AML-193 (cell line): Measurements from ENCODE around the gene SEMA4C.
"Not testable (repeated sequence)": the region's sequence is repeated elsewhere in the genome, so short reads cannot be mapped to it uniquely, and the experiment has no call there.

Source experiments
- DNase-seq, 2 experiments: peaks; one replicate each; lab custom pipeline; 2025; lab: John Stamatoyannopoulos, UW

SEMA4C gene

GRCh38 chr2:96897491-96898134 is 27.7 kb upstream of the SEMA4C start:
- DNase-seq, result no peak

- no peak for DNase-seq
Measured at GRCh38 chr2:96895746-96896651, 26.1 kb upstream of the SEMA4C start.

- no peak for DNase-seq
Measured at GRCh38 chr2:96895032-96895745, 25.3 kb upstream of the SEMA4C start.

- DNase-seq, result no peak
Measured at GRCh38 chr2:96894151-96894531, 24.3 kb upstream of the SEMA4C start.

GRCh38 chr2:96893289-96894150 is 23.6 kb upstream of the SEMA4C start:
- no peak for DNase-seq

- no peak for DNase-seq
Measured at GRCh38 chr2:96891591-96892333, 21.9 kb upstream of the SEMA4C start.

GRCh38 chr2:96890726-96891385 is 21.0 kb upstream of the SEMA4C start:
- DNase-seq, result no peak

GRCh38 chr2:96890252-96890651 is 20.4 kb upstream of the SEMA4C start:
- no peak for DNase-seq

- not testable (repeated sequence) for DNase-seq
Measured at GRCh38 chr2:96889502-96889901, 19.6 kb upstream of the SEMA4C start.

GRCh38 chr2:96888072-96889011 is 18.5 kb upstream of the SEMA4C start:
- no peak for DNase-seq

GRCh38 chr2:96887493-96888012 is 17.7 kb upstream of the SEMA4C start:
- DNase-seq, result no peak

GRCh38 chr2:96885432-96886347 is 15.8 kb upstream of the SEMA4C start:
- no peak for DNase-seq

- no peak for DNase-seq
Measured at GRCh38 chr2:96884299-96885094, 14.6 kb upstream of the SEMA4C start.

GRCh38 chr2:96883306-96883705 is 13.4 kb upstream of the SEMA4C start:
- DNase-seq, result no peak

- no peak for DNase-seq
Measured at GRCh38 chr2:96882906-96883305, 13.0 kb upstream of the SEMA4C start.

- DNase-seq, result no peak
Measured at GRCh38 chr2:96882230-96882629, 12.3 kb upstream of the SEMA4C start.
